ENCODE results near the gene SMIM15.

SMIM15 gene

DNA sequence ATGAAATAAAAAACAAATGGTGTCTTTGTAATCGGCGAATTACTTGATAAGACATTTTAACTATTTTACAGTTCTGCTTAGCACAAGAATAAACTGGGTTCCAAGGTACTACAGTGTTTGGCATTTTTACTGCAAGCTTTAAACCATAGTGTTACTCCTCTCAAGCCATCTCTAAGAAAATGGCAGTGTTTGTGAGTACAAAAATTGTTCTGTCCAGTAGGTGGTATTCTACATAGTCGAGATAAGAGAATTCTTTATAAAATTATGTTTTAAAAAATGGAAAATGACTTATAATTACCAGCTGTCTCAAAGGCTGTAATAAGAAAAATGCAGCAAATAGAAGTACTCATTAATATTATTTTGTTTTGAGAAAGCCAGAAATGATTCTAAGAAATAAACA, 3.2 kb downstream of the SMIM15 start:
- no peak for DNase-seq

DNA sequence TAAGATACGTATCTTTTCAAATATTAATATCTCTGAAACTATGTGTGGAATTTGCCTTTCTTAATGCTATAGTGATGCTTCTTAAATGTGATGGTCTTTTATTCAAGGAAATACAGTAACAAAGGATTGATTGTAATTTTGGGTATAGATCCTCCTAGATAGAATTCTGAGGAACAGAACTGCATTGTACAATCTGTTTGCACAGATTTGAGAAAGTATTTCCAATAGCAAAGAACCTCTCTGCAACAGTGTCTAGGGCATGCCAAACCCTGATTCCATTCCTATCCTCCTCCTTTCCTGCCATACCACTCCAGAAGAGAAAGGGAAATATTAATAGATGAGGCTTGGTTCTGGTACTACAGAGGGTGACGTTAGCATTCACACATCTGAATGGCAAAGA, 10.4 kb downstream of the SMIM15 start:
- no peak for DNase-seq

DNA sequence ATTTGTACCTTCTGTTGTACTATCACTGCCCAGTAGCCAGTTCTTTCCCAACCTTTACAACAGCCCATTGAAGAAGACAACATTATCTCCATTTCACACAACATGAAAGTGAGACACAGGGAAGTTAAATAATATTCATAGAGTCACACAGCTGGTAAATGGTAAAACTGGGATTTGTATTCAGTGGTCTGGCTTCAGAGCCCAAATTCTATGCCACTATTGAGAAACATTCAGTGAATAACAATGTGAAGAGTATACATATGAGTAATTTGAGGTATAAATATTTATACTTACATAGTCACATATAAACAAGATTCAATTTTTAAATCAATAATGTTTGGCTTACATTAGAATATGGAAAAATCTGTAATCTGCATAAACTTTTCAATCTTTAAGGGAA, 13.8 kb downstream of the SMIM15 start:
- no peak for DNase-seq

DNA sequence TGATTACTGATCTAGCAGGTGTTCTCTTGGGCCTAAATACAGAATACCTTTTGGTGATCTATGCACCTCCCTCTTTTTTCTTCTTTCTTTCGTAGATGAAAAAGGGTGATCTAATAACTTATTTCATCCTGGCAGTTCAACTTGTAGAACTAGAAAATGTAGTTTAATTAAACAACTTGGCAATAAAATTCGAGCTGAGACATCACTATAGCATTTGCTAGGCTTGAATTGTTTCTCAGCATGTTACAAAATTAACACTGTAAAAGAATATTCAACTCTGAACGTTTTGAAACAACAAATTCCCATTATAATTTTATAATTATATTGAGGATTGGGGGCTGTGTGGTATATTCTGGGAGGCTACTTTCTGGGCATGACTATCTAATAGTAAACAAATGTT, 19.5 kb downstream of the SMIM15 start:
- no peak for DNase-seq

GRCh38 chr5:61142391-61142790, 19.9 kb downstream of the SMIM15 start:
- DNase-seq, result no peak

DNA sequence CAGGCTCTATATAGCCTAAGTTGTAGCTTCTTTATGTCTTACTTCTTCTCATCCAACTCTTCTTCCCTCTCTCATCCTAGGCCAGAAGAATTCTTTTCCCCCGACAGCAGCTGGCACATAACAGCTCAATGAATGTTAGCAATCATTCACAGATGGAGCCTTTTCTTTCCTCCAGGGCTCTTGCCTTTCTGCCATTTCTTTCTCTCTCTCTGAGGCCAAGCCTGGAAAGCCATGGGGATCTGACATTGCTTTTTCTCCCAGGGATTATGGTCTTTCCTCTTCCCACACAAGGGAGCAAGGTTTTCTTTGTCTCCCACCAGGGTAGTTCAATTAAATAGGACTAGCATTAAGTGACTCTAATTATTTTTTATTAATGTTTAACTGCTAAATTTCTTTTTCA, 20.5 kb downstream of the SMIM15 start:
- DNase-seq, result no peak

DNA sequence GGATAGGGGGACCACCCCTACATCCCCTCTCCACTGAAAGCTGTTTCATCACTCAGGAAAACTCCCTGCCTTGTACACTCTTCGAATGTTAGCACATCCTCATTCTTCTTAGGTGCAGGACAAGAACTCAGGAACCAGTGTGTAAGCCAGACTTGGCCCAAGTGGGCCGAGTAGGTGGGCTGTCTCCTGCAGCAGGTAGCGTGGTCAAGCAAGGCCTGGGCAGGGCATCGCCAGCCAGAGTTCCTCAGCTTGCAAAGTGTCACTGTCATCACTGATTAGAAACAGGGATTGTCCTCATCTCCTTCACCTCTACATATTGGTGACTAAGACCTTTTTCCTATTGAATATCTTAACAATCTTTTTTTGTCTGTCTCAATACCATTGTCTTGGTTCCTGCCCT, 22.3 kb downstream of the SMIM15 start:
- DNase-seq, result no peak

GRCh38 chr5:61139094-61139873, 23.0 kb downstream of the SMIM15 start:
- no peak for DNase-seq

- no peak for DNase-seq
Observed at GRCh38 chr5:61137835-61138234, 24.4 kb downstream of the SMIM15 start.

DNA sequence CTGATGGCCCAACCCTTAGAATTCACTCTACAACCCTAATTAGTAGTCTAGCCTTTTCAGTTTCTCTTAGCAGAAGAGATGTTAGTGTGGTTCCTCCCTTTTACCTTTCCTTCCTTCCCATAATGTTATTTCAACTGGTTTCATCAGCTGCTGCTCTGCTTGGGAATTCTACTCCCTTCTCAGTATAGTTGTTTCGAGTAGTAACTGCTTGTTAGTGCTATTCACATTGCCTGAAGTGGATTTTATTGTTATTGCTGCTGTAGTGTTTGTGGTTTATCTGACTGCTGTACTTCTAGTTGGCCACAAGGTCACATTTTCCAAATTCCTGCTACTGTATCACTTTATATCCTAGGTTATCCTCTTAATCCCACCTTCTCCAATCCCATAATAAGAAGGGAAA, 29.7 kb downstream of the SMIM15 start:
- DNase-seq, result no peak

DNA sequence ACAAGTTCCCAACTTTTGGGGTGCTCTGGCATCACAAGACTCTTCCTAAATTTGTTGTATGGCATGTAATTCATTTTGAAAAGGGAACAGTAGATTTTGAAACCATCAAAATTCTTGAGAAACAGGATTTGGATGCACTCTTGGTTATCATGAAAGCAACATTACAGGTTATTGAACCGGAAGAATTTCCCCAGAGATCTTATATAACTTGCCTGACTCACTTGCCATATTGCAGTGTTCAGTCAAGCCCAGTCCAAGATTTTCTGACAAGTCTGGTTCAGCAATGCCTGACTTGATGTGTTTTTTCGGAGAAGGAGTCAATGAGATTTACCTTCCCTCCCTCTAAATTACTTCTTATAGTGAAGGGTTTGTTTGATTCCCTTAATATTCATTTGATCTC, 32.0 kb downstream of the SMIM15 start:
- DNase-seq, result no peak

DNA sequence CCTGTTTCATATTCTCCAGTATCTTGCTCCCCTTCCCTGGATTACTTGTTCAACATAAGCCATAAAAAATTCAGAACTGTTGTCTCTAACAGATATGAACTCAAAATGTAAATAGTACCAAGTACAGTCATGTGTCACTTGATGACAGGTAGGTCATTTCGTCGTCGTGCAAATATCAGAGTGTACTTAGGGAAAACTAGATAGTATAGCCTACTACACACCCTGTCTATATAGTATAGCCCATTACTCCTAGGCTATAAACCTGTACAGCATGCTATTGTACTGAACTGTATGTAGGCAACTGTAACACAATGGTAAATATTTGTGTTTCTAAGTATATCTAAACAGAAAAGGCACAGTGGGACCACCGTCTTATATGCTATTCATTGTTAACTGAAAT, 39.1 kb downstream of the SMIM15 start:
- no peak for DNase-seq

- no peak for DNase-seq
Observed at GRCh38 chr5:61120534-61120933, 41.7 kb downstream of the SMIM15 start.

DNA sequence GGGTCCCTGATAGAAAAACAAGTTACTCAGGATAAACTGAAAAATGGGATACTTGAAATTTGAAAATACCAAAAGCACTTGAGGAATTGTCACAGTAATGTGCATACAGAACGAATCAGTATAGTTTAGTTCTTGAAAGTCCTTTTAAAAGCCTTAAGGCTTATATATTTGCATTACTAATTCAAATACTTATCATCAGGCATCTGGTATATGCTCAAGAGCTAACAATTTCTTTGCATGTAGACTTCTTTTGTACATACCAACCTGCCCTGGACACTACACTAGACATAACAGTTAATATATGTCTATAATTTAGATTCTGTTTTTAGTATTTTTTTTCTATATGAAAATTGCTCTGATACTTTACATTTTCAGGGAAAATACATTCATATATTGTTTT, 43.2 kb downstream of the SMIM15 start:
- no peak for DNase-seq

GRCh38 chr5:61115968-61116367, 46.3 kb downstream of the SMIM15 start:
- no peak for DNase-seq

GRCh38 chr5:61114441-61114840, 47.8 kb downstream of the SMIM15 start:
- DNase-seq, result no peak
